Hippocampal formation (tissue), 2 donors: ENCODE measurements around the gene INHBC.
"Not testable (repeated sequence)": the region's sequence is repeated elsewhere in the genome, so short reads cannot be mapped to it uniquely, and the experiment has no call there.

Source experiments
- DNase-seq, 2 donors: peaks; one replicate each; lab custom pipeline; 2025; lab: John Stamatoyannopoulos, UW

The INHBC gene, protein sequence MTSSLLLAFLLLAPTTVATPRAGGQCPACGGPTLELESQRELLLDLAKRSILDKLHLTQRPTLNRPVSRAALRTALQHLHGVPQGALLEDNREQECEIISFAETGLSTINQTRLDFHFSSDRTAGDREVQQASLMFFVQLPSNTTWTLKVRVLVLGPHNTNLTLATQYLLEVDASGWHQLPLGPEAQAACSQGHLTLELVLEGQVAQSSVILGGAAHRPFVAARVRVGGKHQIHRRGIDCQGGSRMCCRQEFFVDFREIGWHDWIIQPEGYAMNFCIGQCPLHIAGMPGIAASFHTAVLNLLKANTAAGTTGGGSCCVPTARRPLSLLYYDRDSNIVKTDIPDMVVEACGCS

DNA sequence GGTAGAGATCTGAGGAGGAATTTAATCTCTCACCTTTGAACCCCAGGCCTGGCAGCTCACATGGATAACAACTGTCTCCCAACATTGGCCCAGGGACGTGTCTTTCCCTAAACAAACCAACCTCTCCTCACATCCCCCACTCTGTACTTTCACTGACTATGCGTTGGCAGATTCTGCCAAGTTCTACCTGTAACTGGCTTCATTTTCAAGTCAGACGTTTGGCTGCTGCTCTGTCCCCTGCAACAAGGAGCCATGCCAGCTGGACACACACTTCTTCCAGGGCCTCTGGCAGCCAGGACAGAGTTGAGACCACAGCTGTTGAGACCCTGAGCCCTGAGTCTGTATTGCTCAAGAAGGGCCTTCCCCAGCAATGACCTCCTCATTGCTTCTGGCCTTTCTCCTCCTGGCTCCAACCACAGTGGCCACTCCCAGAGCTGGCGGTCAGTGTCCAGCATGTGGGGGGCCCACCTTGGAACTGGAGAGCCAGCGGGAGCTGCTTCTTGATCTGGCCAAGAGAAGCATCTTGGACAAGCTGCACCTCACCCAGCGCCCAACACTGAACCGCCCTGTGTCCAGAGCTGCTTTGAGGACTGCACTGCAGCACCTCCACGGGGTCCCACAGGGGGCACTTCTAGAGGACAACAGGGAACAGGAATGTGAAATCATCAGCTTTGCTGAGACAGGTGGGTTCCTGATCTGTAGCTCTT is at the start of gene INHBC:
Gene INHBC (plus strand): TSS at position 268 of the 707 bp plus-strand sequence. CDS start 103 bp downstream, at position 371.
- no peak for DNase-seq

DNA sequence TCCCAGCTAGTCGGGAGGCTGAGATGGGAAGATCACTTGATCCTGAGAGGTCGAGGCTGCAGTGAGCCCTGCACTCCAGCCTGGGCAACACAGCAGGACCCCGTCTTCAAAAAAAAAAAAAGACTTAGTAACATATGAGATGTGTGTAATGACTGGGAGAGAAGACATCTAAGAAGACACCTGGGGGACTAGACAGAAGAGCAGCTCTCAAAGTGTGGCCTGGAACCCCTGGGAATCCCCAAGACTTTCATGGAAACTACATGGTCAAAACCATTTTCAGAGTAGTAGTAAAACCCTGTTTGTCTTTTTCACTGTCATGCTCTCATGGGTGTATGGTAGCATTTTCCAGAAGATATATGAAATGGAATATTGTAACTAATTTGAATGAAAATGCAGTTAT is 49.0 kb upstream of the INHBC start:
- no peak for DNase-seq

DNA sequence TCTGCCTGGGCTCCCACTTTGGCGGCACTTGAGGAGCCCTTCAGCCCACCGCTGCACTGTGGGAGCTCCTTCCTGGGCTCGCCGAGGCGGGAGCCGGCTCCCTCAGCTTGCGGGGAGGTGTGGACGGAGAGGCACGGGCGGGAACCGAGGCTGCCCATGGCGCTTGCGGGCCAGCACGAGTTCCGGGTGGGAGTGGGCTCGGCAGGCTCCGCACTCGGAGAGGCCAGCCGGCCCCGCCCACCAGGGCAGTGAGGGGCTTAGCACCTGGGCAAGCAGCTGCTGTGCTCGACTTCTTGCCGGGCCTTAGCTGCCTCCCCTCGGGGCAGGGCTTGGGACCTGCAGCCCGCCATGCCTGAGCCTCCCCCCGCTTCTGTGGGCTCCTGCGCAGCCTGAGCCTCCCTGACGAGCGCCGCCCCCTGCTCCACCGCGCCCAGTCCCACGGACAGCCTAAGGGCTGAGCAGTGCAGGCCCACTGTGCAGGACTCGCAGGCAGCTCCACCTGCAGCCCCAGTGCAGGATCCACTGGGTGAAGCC is 48.3 kb upstream of the INHBC start:
- DNase-seq, result no peak

DNA sequence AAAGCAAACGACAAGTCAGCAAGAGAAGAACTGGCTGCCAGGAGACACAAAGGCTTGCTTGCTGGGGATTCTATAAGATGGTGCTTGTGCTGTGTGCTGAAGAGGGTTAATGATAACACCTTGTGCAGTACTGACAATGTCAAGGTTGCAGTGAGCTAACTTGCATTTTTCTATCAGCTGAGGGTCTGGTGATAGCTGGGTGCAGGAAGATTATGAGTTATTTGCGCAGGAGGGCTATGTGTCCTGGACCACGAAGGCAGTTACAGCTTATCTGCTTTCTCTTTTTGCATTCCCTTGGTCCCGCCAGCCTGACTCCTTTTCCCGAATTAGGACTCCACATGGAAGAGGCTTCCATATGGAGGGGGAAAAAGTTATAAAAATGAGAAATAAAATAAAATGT is 46.2 kb upstream of the INHBC start:
- DNase-seq, result no peak

DNA sequence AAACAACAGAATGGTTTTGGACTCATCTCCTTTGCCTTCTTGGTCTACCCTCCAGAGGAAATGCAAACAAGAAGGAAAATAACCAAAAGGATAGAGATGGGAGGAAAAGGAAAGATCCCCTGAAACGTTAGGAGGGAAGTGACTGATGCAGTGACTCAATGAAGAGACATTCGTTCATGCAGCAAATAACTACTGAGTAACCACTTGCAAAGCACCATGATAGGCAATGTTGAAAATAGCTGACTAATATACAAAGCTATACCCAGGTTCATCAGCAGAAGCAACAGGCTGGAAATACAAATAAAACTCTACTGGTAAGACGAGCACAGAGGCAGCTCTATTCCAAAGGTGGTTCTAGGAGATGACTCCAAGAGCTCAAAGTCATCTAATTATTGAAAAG is 45.6 kb upstream of the INHBC start:
- no peak for DNase-seq

DNA sequence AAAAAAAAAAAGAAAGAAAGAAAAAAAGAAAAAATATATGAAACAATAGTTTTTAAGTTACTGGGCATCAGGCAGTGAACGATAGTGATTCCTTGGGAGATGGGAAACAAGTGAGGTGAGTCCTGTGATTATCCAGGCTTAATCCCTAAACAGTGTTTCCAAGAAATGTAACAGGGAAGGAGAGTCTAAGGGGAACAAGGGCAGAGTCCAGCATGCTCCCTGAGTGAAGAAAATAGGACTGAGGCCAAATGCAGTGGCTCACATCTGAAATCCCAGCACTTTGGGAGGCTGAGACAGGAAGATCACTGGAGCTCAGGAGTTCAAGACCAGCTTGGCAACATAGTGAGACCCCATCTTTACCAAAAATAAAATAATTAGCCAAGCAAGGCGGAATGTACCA is 44.4 kb upstream of the INHBC start:
- DNase-seq, result no peak

DNA sequence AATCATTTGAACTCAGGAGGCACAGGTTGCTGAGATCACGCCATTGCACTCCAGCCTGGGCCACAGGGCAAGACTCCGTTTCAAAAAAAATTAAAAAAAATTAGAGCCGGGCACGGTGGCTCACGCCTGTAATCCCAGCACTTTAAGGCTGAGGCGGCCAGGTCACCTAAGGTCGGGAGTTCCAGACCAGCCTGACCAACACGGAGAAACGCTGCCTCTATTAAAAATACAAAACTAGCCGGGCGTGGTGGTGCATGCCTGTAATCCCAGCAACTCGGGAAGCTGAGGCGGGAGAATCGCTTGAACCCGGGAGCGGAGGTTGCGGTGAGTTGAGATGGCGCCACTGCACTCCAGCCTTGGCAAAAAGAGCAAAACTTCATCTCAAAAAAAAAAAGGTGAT is 39.5 kb upstream of the INHBC start:
- DNase-seq, result no peak

DNA sequence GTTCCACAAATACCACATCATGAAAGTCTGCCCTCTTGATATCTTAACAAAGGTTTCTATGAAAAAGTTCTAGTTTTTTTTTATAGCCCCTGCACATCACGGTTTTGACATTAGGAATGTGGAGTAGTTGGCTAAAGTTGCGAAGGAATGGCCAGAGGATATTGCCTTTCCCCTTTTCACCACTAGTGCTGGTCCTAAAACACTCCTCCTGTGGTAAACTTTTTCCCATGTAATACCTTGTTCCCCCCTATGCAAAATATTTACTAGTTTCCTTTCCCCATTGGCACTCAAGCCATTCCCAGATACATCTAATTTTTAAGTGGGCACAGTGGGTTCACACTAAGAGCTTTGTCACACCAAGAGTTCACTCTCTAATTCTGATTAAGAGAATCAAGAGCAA is 37.1 kb upstream of the INHBC start:
- no peak for DNase-seq

DNA sequence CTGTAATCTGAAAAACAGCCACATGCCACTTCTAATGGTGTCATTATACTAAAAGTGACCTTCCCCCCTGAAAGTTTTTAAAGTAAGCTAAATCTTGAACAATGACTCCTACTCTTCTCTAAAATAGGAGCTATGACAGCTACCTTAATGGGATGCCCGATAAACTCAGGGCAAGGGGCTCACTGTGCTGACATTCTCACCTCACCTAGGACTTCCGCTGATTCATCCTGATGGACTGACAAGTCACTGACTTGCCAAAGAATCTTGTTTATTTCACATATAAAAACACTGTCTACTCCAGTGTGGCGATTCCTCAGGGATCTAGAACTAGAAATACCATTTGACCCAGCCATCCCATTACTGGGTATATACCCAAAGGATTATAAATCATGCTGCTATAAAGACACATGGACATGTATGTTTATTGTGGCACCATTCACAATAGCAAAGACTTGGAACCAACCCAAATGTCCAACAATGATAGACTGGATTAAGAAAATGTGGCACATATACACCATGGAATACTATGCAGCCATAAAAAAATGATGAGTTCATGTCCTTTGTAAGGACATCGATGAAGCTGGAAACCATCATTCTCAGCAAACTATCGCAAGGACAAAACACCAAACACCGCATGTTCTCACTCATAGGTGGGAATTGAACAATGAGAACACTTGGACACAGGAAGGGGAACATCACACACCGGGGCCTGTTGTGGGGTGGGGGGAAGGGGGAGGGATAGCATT is 34.7 kb upstream of the INHBC start:
- DNase-seq, result not testable (repeated sequence)

DNA sequence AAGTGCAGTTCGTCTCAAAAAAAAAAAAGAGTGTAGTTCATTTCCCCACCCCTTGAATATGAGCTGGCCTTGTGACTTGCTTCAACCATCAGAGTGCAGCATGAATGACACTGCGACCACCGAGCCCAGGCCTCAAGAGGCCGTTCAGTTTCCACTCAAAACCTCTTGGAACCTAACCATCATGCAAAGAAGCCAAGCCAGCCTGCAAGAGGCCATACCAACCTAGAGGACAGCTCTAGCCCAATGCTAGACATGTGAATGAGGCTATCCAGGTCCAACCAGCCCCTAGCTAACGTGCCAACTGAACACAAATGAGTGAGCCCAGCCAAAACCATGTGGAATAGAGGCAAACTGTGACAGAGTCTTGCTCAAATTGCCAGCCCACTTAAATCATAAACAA is 33.4 kb upstream of the INHBC start:
- DNase-seq, result no peak

DNA sequence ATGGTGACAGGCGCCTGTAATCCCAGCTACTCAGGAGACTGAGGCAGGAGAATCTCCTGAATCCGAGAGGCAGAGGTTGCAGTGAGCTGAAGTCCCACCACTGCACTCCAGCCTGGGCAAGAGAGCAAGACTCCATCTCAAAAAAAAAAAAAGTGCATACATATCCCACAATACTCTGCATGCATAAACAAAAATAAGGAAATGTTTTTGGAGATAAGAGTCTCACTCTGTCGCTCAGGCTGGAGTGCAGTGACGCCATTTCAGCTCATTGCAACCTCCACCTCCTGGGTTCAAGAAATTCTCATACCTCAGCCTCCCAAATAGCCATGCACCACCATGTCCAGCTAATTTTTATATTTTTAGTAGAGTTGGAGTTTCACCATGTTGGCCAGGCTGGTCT is 32.4 kb upstream of the INHBC start:
- not testable (repeated sequence) for DNase-seq

DNA sequence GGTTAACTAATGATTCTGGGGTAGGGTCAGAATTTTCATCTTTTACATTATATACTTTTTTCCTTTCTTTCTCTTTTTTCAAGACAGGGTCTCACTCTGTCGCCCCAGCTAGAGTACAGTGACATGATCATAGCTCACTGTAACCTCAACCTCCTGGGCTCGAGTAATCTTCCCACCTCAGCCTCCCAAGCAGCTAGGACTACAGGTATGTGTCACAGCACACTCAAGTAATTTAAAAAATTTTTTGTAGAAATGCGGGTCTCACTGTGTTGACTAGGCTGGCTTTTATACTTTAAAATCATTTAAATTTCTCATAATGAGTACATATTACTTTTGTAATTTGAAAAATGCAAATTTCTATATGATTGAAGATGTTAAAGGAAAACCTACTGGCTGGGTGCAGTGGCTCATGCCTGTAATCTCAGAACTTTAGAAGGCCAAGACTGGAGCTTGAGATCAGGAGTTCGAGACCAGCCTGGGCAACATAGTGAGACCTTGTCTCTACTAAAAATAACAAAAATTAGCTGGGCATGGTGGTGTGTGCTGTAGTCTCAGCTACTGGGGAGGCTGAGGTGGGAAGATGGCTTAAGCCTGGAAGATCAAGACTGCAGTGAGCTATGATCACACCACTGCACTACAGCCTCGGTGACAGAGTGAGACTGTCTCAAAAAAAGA is 29.5 kb upstream of the INHBC start:
- DNase-seq, result no peak

DNA sequence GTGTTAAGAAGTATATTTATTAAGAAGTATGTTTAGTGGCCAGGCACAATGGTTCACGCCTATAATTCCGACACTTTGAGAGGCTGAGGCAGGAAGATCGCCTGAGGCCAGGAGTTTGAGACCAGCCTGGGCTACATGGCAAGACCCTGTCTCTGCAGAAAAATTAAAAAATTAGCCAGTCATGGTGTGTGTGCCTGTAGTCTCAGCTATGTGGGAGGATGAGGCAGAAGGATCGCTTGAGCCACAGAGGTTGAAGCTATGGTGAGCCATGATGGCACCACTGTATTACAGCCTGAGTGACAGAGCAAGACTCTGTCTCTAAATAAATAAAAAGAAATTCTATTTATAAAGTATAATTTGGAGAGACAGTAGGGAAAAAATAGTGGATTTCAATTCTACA is 24.1 kb upstream of the INHBC start:
- DNase-seq, result no peak

DNA sequence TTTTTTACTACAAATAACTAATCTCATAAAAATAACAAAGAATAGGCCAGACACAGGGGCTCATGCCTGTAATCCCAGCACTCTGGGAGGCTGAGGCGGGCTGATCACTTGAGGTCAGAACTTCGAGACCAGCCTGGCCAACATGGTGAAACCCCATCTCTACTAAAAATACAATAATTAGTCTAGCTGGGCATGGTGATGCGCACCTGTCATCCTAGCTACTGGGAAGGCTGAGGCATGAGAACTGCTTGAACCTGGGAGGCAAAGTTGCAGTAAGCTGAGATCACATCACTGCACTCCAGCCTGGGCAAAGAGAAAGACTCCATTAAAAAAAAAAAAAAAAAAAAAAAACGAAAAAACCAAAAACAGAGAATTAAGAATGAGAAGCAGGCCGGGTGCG is 20.4 kb upstream of the INHBC start:
- DNase-seq, result not testable (repeated sequence)

DNA sequence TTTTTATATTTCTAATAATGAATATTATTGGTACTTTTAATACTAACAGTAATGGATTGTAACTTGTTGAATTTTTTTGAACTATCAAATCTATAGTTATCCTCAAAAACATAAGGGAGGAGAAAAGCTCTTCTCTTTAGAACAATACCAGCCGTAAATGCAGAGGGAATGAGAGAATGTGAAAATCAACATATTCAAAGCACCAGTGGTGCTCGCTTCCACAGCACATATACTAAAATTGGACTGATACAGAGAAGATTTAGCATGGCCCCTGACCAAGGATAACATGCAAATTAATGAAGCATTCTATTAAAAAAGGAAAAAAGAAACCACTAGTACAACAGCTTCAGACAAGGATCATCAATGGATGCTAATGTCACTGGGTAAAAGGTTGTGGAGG is 19.5 kb upstream of the INHBC start:
- no peak for DNase-seq

DNA sequence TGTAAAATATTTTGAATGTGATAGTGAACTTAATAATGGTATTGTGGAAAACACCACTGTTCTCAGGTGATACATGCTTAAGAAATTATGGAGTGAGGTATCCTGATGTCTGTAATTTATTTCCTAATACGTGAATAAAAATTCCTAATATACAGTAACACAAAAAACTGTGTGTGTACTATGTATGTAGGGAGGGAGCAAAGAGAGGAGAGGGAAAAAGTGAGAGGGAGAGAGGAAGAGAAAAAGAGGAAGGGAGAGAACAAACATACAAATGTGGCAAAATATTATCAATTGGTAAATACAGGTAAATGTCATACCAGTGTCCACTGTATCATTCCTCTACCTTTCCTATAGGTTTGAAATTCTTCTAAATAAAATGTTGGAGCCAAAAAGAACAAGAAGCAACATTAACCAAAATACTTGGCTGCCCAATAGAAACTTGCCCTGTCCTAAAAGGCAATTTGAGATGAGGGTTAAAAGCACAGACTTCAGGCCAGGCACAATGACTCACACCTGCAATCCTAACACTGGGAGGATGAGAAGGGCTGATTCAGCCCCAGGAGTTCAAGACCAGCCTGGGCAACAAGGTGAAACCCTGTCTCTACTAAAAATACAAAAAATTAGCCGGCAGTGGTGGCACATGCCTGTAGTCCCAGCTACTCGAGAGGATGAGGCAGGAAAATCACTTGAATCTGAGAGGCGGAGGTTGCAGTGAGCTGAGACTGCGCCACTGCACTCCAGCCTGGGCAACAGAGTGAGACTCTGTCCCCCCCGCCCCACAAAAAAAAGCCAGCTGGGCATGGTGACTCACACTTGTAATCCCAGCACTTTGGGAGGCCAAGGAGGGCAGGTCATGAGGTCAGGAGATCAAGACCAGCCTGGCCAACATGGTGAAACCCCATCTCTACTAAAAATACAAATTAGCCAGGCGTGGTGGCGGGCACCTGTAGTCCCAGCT is 18.3 kb upstream of the INHBC start:
- DNase-seq, result no peak

DNA sequence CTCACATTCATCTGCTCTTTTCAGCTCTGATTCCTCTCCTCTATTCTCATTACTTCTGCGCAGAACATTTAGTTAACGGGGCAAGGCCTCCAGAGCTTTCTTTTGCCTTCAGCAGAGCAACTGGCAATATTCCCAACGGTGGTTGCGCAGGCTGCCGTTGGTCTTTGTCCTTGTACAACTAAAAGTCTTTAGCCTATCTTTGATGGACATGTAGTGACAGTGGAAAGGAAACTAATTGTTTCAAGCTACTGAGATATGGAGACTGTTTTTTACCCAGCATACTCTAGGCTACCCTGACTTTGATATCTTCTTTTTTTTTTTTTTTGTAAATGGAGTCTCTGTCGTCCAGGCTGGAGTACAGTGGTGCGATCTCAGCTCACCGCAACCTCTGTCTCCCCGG is 16.3 kb upstream of the INHBC start:
- DNase-seq, result no peak

DNA sequence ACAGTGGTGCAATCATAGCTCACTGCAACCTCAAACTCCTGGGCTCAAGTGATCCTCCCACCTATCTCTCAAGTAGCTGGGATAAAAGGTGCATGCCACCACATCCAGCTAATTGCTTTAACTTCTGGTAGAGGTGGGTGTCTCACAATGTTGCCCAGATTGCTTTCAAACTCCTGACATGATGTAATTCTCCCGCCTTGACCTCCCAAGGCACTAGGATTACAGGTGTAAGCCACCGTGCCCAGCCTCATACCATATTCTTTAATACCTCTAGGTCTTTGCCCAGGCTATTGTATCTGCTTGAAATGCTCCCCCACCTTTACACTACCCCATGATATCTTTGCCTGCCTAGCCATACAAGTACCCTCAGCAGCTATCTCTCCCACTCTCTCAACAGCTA is 15.1 kb upstream of the INHBC start:
- no peak for DNase-seq

DNA sequence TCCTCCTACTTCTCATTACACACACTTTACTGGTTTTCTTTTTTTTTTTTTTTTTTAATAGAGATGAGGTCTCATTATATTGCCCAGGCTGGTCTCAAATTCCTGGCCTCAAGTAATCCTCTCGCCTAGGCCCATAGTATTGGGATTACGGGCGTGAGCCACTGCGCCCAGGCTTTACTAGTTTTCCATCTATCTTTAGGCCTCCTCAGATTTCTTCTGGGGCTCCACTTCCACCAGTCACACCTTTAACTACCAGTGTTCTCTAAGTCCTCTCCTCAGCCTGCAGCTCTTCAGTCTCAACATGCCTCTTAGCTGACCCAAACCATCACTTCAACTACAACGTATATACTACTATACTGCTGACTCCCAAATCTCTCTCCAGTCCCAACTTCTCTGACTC is 14.1 kb upstream of the INHBC start:
- DNase-seq, result no peak

DNA sequence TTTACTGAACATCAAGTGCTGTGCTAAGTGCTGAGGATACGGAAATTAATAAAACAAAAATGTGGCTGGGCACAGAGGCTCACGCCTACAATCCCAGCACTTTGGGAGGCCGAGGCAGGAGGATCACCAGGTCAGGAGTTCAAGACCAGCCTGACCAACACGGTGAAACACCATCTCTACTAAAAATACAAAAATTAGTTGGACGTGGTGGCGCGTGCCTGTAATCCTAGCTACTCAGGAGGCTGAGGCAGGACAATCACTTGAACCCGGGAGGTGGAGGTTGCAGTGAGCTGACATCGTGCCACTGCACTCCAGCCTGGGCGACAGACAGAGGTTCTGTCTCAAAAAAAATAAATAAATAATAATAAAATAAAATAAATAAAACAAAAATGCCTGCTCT is 7.6 kb upstream of the INHBC start:
- DNase-seq, result not testable (repeated sequence)

DNA sequence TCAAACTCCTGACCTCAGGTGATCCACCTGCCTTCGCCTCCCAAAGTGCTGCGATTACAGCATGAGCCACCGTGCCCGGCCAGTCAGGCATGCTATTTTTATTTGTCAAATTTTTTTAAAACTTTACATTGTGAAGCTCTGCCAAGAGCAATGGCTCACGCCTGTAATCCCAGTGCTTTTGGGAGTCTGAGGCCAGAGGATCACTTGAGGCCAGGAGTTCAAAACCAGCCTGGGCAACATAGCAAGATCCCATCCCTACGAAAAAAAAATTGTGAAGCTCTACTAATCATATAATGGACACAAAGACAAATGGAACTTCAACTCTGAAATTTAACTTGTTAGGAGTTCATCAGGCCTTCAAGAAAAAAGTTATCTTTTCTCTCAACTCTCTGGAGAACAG is 5.6 kb upstream of the INHBC start:
- DNase-seq, result no peak
